H1 (cell line): Measurements from ENCODE around the gene RPL21. TPM values are rescaled to one million over a fixed set of nuclear protein-coding genes. Genes with fewer than 3 reads are reported as not detected.

Experiments
- CTCF ChIA-PET: fragments of 300-600 bp; sonication (Branson Sonifier 250); formaldehyde crosslinking; loops from one replicate; lab custom pipeline; 2021; ENCODE audit not compliant: partially characterized antibody; lab: Charles Lee
- POLR2A ChIA-PET: fragments of 300-600 bp; sonication (Branson Sonifier 250); formaldehyde crosslinking; loops from one replicate; lab custom pipeline; 2021; ENCODE audit warnings: inconsistent platforms; ENCODE audit not compliant: partially characterized antibody; lab: Charles Lee
- DNase-seq, 2 experiments: peaks; one replicate each; pipeline versions ENCODE4 v3.0.0 to v3.0.0-alpha.2; 2010 to 2022; ENCODE audit warnings: low spot score in 2 of 2, low read depth in 1 of 2, mixed read lengths in 1 of 2
- FAIRE-seq: peaks from 2 replicates; lab custom pipeline; 2011; peaks lifted over from hg19 to GRCh38; lab: Jason Lieb, UNC
- H2AFZ ChIP-seq: 2 replicates; pipeline ENCODE4 v1.8.1; 2012; ENCODE audit warnings: low read length, inconsistent platforms
- H2AK5ac ChIP-seq: 2 replicates; pipeline ENCODE4 v1.6.1; 2013; ENCODE audit warnings: low read depth, low read length
- H2BK120ac ChIP-seq: replicated peaks from 2 replicates; pipeline ENCODE3; 2013; ENCODE audit warnings: low read depth, low read length, inconsistent platforms
- H2BK12ac ChIP-seq: 2 replicates; pipeline ENCODE4 v1.6.1; 2013; ENCODE audit warnings: low read depth, low read length
- H2BK15ac ChIP-seq: 2 replicates; pipeline ENCODE4 v1.6.1; 2013; ENCODE audit warnings: low read length
- H2BK20ac ChIP-seq: 2 replicates; pipeline ENCODE4 v1.6.1; 2013; ENCODE audit warnings: low read length
- H2BK5ac ChIP-seq: 2 replicates; pipeline ENCODE4 v1.6.1; 2013; ENCODE audit warnings: low read depth, low read length
- H3K14ac ChIP-seq: 2 replicates; pipeline ENCODE4 v1.6.1; 2013; ENCODE audit warnings: inconsistent platforms; ENCODE audit not compliant: insufficient read length
- H3K18ac ChIP-seq: 2 replicates; pipeline ENCODE4 v1.6.1; 2013; ENCODE audit warnings: low read length; ENCODE audit errors: extremely low read depth
- H3K23ac ChIP-seq: 2 replicates; pipeline ENCODE4 v1.6.1; 2013; ENCODE audit warnings: inconsistent platforms; ENCODE audit not compliant: insufficient read length
- H3K23me2 ChIP-seq: 2 replicates; pipeline ENCODE4 v1.6.1; 2013; ENCODE audit warnings: low read depth, low read length
- H3K27ac ChIP-seq: 2 replicates; pipeline ENCODE4 v1.6.1; 2011; ENCODE audit warnings: low read depth, low read length, inconsistent platforms
- H3K27me3 ChIP-seq, 4 experiments: replicated peaks in 1 of 4; 1 replicate in 1 of 4; 2 replicates in 3 of 4; pipeline versions ENCODE4 v1.6.1 to v1.8.1; 2011 to 2013; ENCODE audit warnings: low read length in 3 of 4, mild to moderate bottlenecking in 3 of 4, inconsistent platforms in 2 of 4, mixed read lengths in 2 of 4, moderate library complexity in 1 of 4; ENCODE audit not compliant: control insufficient read depth in 3 of 4, insufficient read depth in 3 of 4; ENCODE audit errors: extremely low read depth in 1 of 4
- H3K36me3 ChIP-seq, 4 experiments: 2 replicates each; pipeline versions ENCODE4 v1.6.1 to v1.8.1; 2011 to 2013; ENCODE audit warnings: mild to moderate bottlenecking in 4 of 4, low read length in 3 of 4, moderate library complexity in 2 of 4, control low read depth in 1 of 4, inconsistent platforms in 1 of 4; ENCODE audit not compliant: insufficient read depth in 4 of 4, control insufficient read depth in 2 of 4
- H3K4ac ChIP-seq: replicated peaks from 2 replicates; pipeline ENCODE3; 2013; ENCODE audit warnings: low read length, low read depth, mixed read lengths, inconsistent platforms; ENCODE audit not compliant: insufficient read length
- H3K4me1 ChIP-seq, 4 experiments: replicated peaks in 1 of 4; 1 replicate in 1 of 4; 2 replicates in 3 of 4; pipeline versions ENCODE4 v1.6.1 to v1.8.1; 2011 to 2013; ENCODE audit warnings: low read length in 3 of 4, inconsistent platforms in 2 of 4, mixed read lengths in 1 of 4; ENCODE audit not compliant: insufficient read depth in 4 of 4, control insufficient read depth in 3 of 4
- H3K4me2 ChIP-seq, 2 experiments: 2 replicates each; pipeline versions ENCODE4 v1.6.1 to v1.8.1; 2011 to 2013; ENCODE audit warnings: low read depth in 2 of 2, low read length in 2 of 2, control low read depth in 1 of 2, inconsistent platforms in 1 of 2, mild to moderate bottlenecking in 1 of 2; ENCODE audit not compliant: insufficient read depth in 1 of 2
- H3K4me3 ChIP-seq, 4 experiments: fragments of 200-600, 300-600 bp in 1 of 4; sonication (generic), shearing (Covaris generic), sonication (Bioruptor Twin) in 1 of 4; 2 replicates each; pipeline versions ENCODE4 v1.5.1 to v1.8.1; 2011 to 2016; ENCODE audit warnings: low read length in 4 of 4, low read depth in 3 of 4, control low read depth in 2 of 4, inconsistent platforms in 2 of 4, mild to moderate bottlenecking in 2 of 4, mixed read lengths in 1 of 4, moderate library complexity in 1 of 4; ENCODE audit not compliant: insufficient read depth in 2 of 4; ENCODE audit errors: extremely low read depth in 1 of 4
- H3K56ac ChIP-seq: replicated peaks from 2 replicates; pipeline ENCODE3; 2013; ENCODE audit warnings: low read depth, mild to moderate bottlenecking, mixed read lengths, low read length, inconsistent platforms; ENCODE audit not compliant: insufficient read length
- H3K79me1 ChIP-seq: 2 replicates; pipeline ENCODE4 v1.6.1; 2013; ENCODE audit warnings: low read depth, low read length, control low read depth
- H3K79me2 ChIP-seq, 2 experiments: 2 replicates each; pipeline versions ENCODE4 v1.6.1 to v1.8.1; 2012 to 2013; ENCODE audit warnings: low read length in 2 of 2, mild to moderate bottlenecking in 2 of 2, inconsistent platforms in 1 of 2; ENCODE audit not compliant: insufficient read depth in 2 of 2, control insufficient read depth in 1 of 2
- H3K9ac ChIP-seq, 4 experiments: replicated peaks in 1 of 4; 1 replicate in 1 of 4; 2 replicates in 3 of 4; pipeline versions ENCODE4 v1.6.1 to v1.8.1; 2011 to 2013; ENCODE audit warnings: low read depth in 3 of 4, low read length in 3 of 4, control low read depth in 2 of 4, mild to moderate bottlenecking in 2 of 4, moderate library complexity in 2 of 4, inconsistent platforms in 1 of 4; ENCODE audit errors: extremely low read depth in 1 of 4
- H3K9me3 ChIP-seq, 2 experiments: 2 replicates each; pipeline versions ENCODE4 v1.6.1 to v1.8.1; 2012 to 2013; ENCODE audit warnings: mild to moderate bottlenecking in 2 of 2, moderate library complexity in 2 of 2, control low read depth in 1 of 2, inconsistent platforms in 1 of 2, low read depth in 1 of 2, low read length in 1 of 2, mixed read lengths in 1 of 2; ENCODE audit not compliant: insufficient read depth in 2 of 2
- H4K20me1 ChIP-seq, 2 experiments: replicated peaks in 1 of 2; 2 replicates each; pipeline versions ENCODE3 to v1.8.1; 2011 to 2013; ENCODE audit warnings: inconsistent platforms in 2 of 2, low read length in 2 of 2, mild to moderate bottlenecking in 1 of 2; ENCODE audit not compliant: insufficient read depth in 2 of 2, control insufficient read depth in 1 of 2
- H4K5ac ChIP-seq: 2 replicates; pipeline ENCODE4 v1.6.1; 2013; ENCODE audit warnings: low read length, low read depth, mixed read lengths, inconsistent platforms; ENCODE audit not compliant: insufficient read length
- H4K8ac ChIP-seq: 2 replicates; pipeline ENCODE4 v1.8.0; 2013; ENCODE audit warnings: mild to moderate bottlenecking, moderate library complexity, low read length, inconsistent platforms; ENCODE audit not compliant: insufficient read depth; ENCODE audit errors: extremely low read depth
- H4K91ac ChIP-seq: replicated peaks from 2 replicates; pipeline ENCODE3; 2013; ENCODE audit warnings: low read length, mixed read lengths, inconsistent platforms; ENCODE audit not compliant: insufficient read length
- JUN ChIP-seq: IDR thresholded peaks from 2 replicates; pipeline ENCODE4 v1.6.1; 2011; ENCODE audit warnings: low read depth, mild to moderate bottlenecking, improper control_type of control experiment, low read length
- NRF1 ChIP-seq: IDR thresholded peaks from 2 replicates; pipeline ENCODE4 v1.6.1; 2011; ENCODE audit warnings: mild to moderate bottlenecking, low read depth, low read length, improper control_type of control experiment
- SRF ChIP-seq: IDR thresholded peaks from 2 replicates; pipeline ENCODE4 v1.6.1; 2011; ENCODE audit warnings: mild to moderate bottlenecking, low read depth, low read length, moderate library complexity
- WGBS, 2 experiments: shearing (Covaris generic) in 1 of 2; methylation state at CpG; one replicate each; pipeline versions ENCODE4 v1.1.6 to v1.1.7; 2013 to 2015; ENCODE audit warnings: low lambda C conversion rate in 2 of 2, mixed read lengths in 2 of 2, inconsistent platforms in 1 of 2, low coverage in 1 of 2, missing lambda C conversion rate in 1 of 2; ENCODE audit not compliant: insufficient replicate concordance in 2 of 2, insufficient coverage in 1 of 2, insufficient read length in 1 of 2; ENCODE audit errors: extremely low coverage in 1 of 2, missing lambda C conversion rate in 1 of 2; 5-methylcytosine and 5-hydroxymethylcytosine counted together
- polyA plus RNA-seq, 7 experiments: library from polyadenylated mRNA; depleted of rRNA in 3 of 7; stranded (reverse) in 5 of 7; unstranded in 2 of 7; fragments of >200 nt in 5 of 7; fragments of 200-250 nt in 2 of 7; gene quantifications; 1 replicate in 5 of 7; 2 replicates in 1 of 7; 4 replicates in 1 of 7; pipeline versions ENCODE4 v1.2.1 to v1.2.3, GENCODE V29; 2011 to 2013; ENCODE audit warnings: missing spikeins in 2 of 7, mixed read lengths in 2 of 7
- total RNA-seq: library from RNA; stranded (reverse); fragmentation: NEBNext Ultra II Directional; extraction: Animal tissue kit (Norgen Biotek cat#: 25700); gene quantifications from 2 replicates; pipeline ENCODE4 v1.2.1, GENCODE V29; 2021

Gene RPL21
- total and polyA plus RNA-seq, 2 of the 8 experiments (the other 6 are each of a cell fraction or from before 2014, with no cell fraction given) = 624 to 1,283 TPM

DNA sequence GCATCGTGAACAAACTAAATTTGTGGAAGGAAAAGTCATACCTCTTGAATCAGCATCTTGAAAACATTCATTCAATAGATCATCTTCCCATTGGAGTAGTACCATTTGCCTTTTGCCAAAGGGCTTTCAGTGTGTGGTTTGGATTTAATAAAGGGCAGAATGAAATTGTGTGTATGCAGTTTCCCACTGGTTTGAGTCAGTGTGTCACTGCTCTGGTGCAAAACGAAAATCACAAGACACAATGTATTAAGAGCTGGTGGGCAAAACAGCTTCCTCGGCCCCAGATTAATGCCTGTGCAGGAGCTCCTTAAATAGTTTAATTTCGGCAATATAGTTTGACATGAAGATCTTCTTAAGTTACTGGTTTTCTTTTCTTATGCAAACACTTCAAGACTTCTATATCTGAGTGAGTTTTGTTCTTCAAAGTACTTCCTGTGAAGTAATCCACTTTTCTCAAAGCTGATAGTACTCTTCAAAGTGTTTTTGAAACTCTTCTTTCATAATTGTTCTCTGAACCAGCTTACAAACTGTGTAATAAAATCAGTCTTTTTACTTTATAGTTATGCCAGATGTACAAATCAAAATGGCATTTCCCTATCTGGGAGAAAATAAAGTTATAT is 51.4 kb downstream of the RPL21 start:
- no peak overlapping the region for H4K8ac ChIP-seq
- no peaks in the 10 kb centered on the region for H3K9me3 ChIP-seq
- no peaks in the 10 kb centered on the region for H4K20me1 ChIP-seq
- TF ChIP-seq NRF1 (no peak), JUN (no peak), SRF (no peak)
- H3K18ac ChIP-seq = no peak overlapping the region
- DNase-seq (no peak), FAIRE-seq (no peak)
- 90% methylated on average over 4 of the region's 4 CpGs; no CpG with 5 or more reads in 1 of the 2 experiments for WGBS, 2 experiments
- no peak overlapping the region for H4K5ac ChIP-seq
- no peak overlapping the region for H2AFZ ChIP-seq
- no peak overlapping the region for H3K4ac ChIP-seq
- no peak overlapping the region for H3K4me2 ChIP-seq
- no peak overlapping the region for H3K14ac ChIP-seq
- no peak overlapping the region for H3K56ac ChIP-seq
- no peaks in the 10 kb centered on the region for H3K27me3 ChIP-seq
- no peak overlapping the region for H2BK120ac ChIP-seq
- H3K79me1 ChIP-seq = no peaks in the 10 kb centered on the region
- CTCF ChIA-PET = no interaction called here
- H3K79me2 ChIP-seq = no peaks in the 10 kb centered on the region
- no peak overlapping the region for H4K91ac ChIP-seq
- no peak overlapping the region for H2BK5ac ChIP-seq
- H2BK20ac ChIP-seq = no peak overlapping the region
- H2BK15ac ChIP-seq = no peak overlapping the region
- no peak overlapping the region for H3K27ac ChIP-seq
- no peak overlapping the region for H2AK5ac ChIP-seq
- no peaks in the 10 kb centered on the region for H3K36me3 ChIP-seq
- POLR2A ChIA-PET = no interaction called here
- H3K23ac ChIP-seq = no peak overlapping the region
- no peaks in the 10 kb centered on the region for H3K23me2 ChIP-seq
- no peak overlapping the region for H3K4me3 ChIP-seq
- no peak overlapping the region for H3K9ac ChIP-seq
- H3K4me1 ChIP-seq = no peaks in the 10 kb centered on the region
- H2BK12ac ChIP-seq = no peak overlapping the region
